Measurements from ENCODE around the gene STK33. TPM values are rescaled to one million over a fixed set of nuclear protein-coding genes. Genes with fewer than 3 reads are reported as not detected.

STK33 gene
- total and polyA plus RNA-seq, 2 donors (not counting 1 experiment from before 2014, with no cell fraction given), result 1.7 to 3.3 TPM

GRCh38 chr11:8612522-8612921, 18.5 kb upstream of the STK33 start:
- Histone ChIP-seq H3K4me2 (ENCODE audit: extremely low read depth, insufficient read depth, low read length) (no peak overlapping the region), H2AFZ (ENCODE audit: low read length) (no peak overlapping the region), H3K9ac (ENCODE audit: insufficient read depth, low read length) (no peak overlapping the region), H3K27ac (ENCODE audit: insufficient read depth, low read length) (no peak overlapping the region), H3K4me3 (replicated peaks in 1 of 4; ENCODE audit: control extremely low read depth in 1 of 4, insufficient read depth in 1 of 4, low read depth in 3 of 4, low read length in 4 of 4) (no peak overlapping the region), H3K79me2 (ENCODE audit: control insufficient read depth, insufficient read depth, low read length) (no peaks in the 10 kb centered on the region), H3K27me3 (ENCODE audit: control insufficient read depth, insufficient read depth, low read length) (no peaks in the 10 kb centered on the region), H3K9me3 (ENCODE audit: control insufficient read depth, insufficient read depth, low read depth, low read length) (no peaks in the 10 kb centered on the region), H3K36me3 (ENCODE audit: control insufficient read depth, insufficient read depth, low read length) (no peaks in the 10 kb centered on the region), H3K4me1 (ENCODE audit: control insufficient read depth, extremely low read depth, insufficient read depth, low read length) (peaks cover 4% of the 10 kb centered on the region), H4K20me1 (ENCODE audit: control insufficient read depth, extremely low read depth, insufficient read depth, low read length) (no peaks in the 10 kb centered on the region)
- no peak for DNase-seq (ENCODE audit: low read depth in 2 of 2)
- TF ChIP-seq EZH2 (IDR thresholded peaks at IDR 0.05; ENCODE audit: low read length, missing control alignments) (no peak), CTCF (conservative IDR thresholded peaks at IDR 0.05 in 1 of 2, IDR thresholded peaks at IDR 0.05 in 1 of 2; ENCODE audit: low read depth in 1 of 2, low read length in 2 of 2) (no peak)

- Histone ChIP-seq H3K79me2 (ENCODE audit: control insufficient read depth, insufficient read depth, low read length) (no peaks in the 10 kb centered on the region), H3K4me3 (replicated peaks in 1 of 4; ENCODE audit: control extremely low read depth in 1 of 4, insufficient read depth in 1 of 4, low read depth in 3 of 4, low read length in 4 of 4) (no peak overlapping the region), H3K36me3 (ENCODE audit: control insufficient read depth, insufficient read depth, low read length) (no peaks in the 10 kb centered on the region), H3K4me1 (ENCODE audit: control insufficient read depth, extremely low read depth, insufficient read depth, low read length) (peaks cover 4% of the 10 kb centered on the region), H3K27ac (ENCODE audit: insufficient read depth, low read length) (no peak overlapping the region), H3K9me3 (ENCODE audit: control insufficient read depth, insufficient read depth, low read depth, low read length) (no peaks in the 10 kb centered on the region), H2AFZ (ENCODE audit: low read length) (no peak overlapping the region), H3K4me2 (ENCODE audit: extremely low read depth, insufficient read depth, low read length) (no peak overlapping the region), H3K27me3 (ENCODE audit: control insufficient read depth, insufficient read depth, low read length) (no peaks in the 10 kb centered on the region), H3K9ac (ENCODE audit: insufficient read depth, low read length) (no peak overlapping the region), H4K20me1 (ENCODE audit: control insufficient read depth, extremely low read depth, insufficient read depth, low read length) (no peaks in the 10 kb centered on the region)
- DNase-seq (ENCODE audit: low read depth in 2 of 2), result peak in 1 of 2 donors; percentile 24
- no peak for TF ChIP-seq EZH2 (IDR thresholded peaks at IDR 0.05; ENCODE audit: low read length, missing control alignments)
- TF ChIP-seq CTCF (conservative IDR thresholded peaks at IDR 0.05 in 1 of 2, IDR thresholded peaks at IDR 0.05 in 1 of 2; ENCODE audit: low read depth in 1 of 2, low read length in 2 of 2), result no peak
These were observed 16.6 kb upstream of the STK33 start for GRCh38 chr11:8610532-8611116.

GRCh38 chr11:8608652-8609051, 14.6 kb upstream of the STK33 start:
- peak; percentile 50 to 56 for DNase-seq (ENCODE audit: low read depth in 2 of 2)

More at GRCh38 chr11:8608652-8609051, 14.6 kb upstream of the STK33 start:
- TF ChIP-seq EZH2 (IDR thresholded peaks at IDR 0.05; ENCODE audit: low read length, missing control alignments), result no peak
- H3K79me2 ChIP-seq (ENCODE audit: control insufficient read depth, insufficient read depth, low read length), result no peaks in the 10 kb centered on the region
- no peaks in the 10 kb centered on the region for H3K9me3 ChIP-seq (ENCODE audit: control insufficient read depth, insufficient read depth, low read depth, low read length)
- no peaks in the 10 kb centered on the region for H3K36me3 ChIP-seq (ENCODE audit: control insufficient read depth, insufficient read depth, low read length)
- H3K4me3 ChIP-seq (replicated peaks in 1 of 4; ENCODE audit: control extremely low read depth in 1 of 4, insufficient read depth in 1 of 4, low read depth in 3 of 4, low read length in 4 of 4), result no peak overlapping the region
- no peaks in the 10 kb centered on the region for H3K27me3 ChIP-seq (ENCODE audit: control insufficient read depth, insufficient read depth, low read length)
- H3K4me2 ChIP-seq (ENCODE audit: extremely low read depth, insufficient read depth, low read length), result peak overlapping the region; percentile 8
- no peaks in the 10 kb centered on the region for H4K20me1 ChIP-seq (ENCODE audit: control insufficient read depth, extremely low read depth, insufficient read depth, low read length)
- H2AFZ ChIP-seq (ENCODE audit: low read length), result no peak overlapping the region
- H3K27ac ChIP-seq (ENCODE audit: insufficient read depth, low read length), result no peak overlapping the region
- peaks cover 12% of the 10 kb centered on the region for H3K4me1 ChIP-seq (ENCODE audit: control insufficient read depth, extremely low read depth, insufficient read depth, low read length)
- H3K9ac ChIP-seq (ENCODE audit: insufficient read depth, low read length), result no peak overlapping the region
